Breast epithelium (tissue), 3 donors: ENCODE data around the gene CRHR2.

ENCODE experiments used
- CTCF ChIP-seq, 3 donors: fragments of 450-650 bp; IDR thresholded peaks; one replicate each; pipeline ENCODE4 v1.5.1; 2016 to 2017; ENCODE audit warnings: antibody characterized with exemption in 3 of 3, mild to moderate bottlenecking in 3 of 3, moderate library complexity in 3 of 3
- POLR2A ChIP-seq: fragments of 450-650 bp; IDR thresholded peaks from one replicate; pipeline ENCODE4 v1.6.1; 2016; ENCODE audit warnings: antibody characterized with exemption, mild to moderate bottlenecking, moderate library complexity

DNA sequence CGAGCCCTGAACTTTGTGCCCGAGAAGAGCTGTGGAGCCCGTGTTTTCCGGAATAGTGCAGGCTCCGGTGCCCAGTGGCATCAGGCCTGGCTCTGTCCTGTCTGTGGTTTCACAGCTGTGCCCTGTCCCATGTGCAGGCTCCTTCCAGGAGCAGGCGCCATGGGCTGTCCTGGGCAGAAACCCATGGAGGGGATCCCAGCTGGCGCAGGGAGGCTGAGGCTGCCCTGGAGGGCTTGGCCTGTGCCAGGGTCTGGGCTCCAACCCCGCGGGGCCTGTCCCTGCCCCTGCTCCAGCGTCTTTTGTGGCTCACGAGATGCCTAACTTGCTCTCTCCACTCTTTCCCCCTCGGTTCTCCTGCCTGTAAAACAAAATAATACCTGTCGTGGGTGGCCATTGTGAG lies 23.3 kb upstream of the CRHR2 start:
- no peak for TF ChIP-seq POLR2A
- no peak for TF ChIP-seq CTCF (IDR thresholded peaks at IDR 0.05)
